ENCODE results near the gene DDX10. TPM values are rescaled to one million over a fixed set of nuclear protein-coding genes. Genes with fewer than 3 reads are reported as not detected.

Gene DDX10
- total RNA-seq, 1 donor from 2014 or later = 31.6 TPM

DNA sequence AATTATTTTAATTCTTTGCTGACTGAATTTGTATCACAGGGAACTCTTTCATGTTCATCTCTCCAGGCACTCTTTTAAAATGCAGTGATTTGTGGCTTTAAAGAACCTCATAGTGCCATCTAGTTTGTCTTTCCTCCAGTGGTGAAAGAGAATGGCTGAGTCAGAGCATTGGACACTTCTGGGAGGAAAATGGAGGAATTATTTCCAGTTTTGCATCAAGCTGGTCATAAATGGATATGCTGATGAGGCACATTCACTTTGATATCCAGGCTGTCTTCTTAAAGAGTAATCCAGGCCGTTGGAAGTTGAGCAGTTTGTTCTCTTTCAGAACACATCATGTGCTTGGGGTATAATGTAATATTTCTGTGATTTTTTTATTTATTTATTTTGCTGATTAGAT lies 273.7 kb downstream of the DDX10 start:
- ATAC-seq (no peak), DNase-seq (ENCODE audit: low spot score) (no peak)
- intact Hi-C loops (cut with DNase I) = no loop called here

- intact Hi-C loops (cut with DNase I) = no loop called here
- no peak for ATAC-seq
- no peak for DNase-seq (ENCODE audit: low spot score)
Measured at GRCh38 chr11:108939135-108939534, 274.3 kb downstream of the DDX10 start.

- intact Hi-C loops (cut with DNase I) = no loop called here
- DNase-seq (ENCODE audit: low spot score) = no peak
- no peak for ATAC-seq
Measured at GRCh38 chr11:108943853-108944252, 279.0 kb downstream of the DDX10 start.

GRCh38 chr11:108944471-108945178 lies 279.8 kb downstream of the DDX10 start:
- ATAC-seq (no peak), DNase-seq (ENCODE audit: low spot score) (no peak)
- intact Hi-C loops (cut with DNase I) = no loop called here

DNA sequence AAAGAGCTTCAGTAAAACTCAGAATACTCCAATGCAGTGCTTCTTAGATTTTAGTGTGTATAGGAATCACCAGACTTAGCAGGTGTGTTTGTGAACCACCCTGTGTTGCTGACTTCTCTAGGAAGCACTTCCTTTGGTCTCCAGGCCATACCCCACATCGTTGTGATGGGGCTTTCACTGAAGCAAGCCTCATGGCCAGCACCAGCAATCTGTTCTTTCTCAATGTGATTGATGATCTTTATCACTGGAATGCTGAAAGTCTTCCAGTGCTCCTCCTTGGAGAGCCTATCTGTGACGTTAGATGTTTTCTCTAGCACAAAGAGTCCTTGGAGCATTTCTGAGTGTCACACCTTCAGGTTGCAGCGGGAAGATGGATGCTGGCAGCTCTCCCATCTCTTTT lies 280.5 kb downstream of the DDX10 start:
- DNase-seq (ENCODE audit: low spot score) = no peak
- no peak for ATAC-seq
- intact Hi-C loops (cut with DNase I) = no loop called here

- ATAC-seq (no peak), DNase-seq (ENCODE audit: low spot score) (no peak)
- intact Hi-C loops (cut with DNase I) = no loop called here
Measured at GRCh38 chr11:108947654-108948570, 283.0 kb downstream of the DDX10 start.

DNA sequence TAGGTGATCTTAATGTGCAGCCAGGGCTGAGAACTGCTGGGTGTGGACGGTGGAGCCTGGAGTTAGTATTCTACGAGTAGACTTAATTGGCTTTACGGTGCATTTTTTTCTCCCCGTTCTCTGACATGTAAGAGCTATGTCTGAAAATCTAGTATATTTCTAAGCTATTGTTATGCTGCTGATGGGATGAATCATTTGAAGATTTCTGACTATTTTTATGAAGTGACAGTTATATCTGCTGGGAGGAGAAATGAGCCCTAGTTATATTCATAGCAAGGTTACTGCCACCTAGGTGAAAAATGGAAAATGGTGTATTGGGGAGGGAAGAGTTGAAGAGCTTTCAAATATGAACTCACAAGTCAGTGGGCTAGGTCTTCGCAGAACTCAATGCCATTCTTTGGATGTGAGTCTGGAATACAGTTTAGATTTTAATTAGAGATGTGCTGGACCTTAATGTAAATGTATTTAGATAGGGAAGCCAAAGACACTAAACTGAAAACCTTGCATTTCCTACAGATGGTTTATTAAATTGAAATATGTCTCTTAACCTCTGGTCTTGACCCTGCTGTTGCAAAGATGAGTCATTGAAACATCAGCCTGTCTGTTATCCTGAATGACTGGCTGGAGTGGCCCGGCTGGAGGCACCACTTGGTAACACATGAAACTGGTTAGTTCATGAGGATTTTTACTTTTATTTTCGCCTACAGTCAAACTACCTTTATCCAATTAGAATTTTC lies 293.7 kb downstream of the DDX10 start:
- no peak for ATAC-seq

GRCh38 chr11:108959105-108959761 lies 294.4 kb downstream of the DDX10 start:
- intact Hi-C loops (cut with DNase I) = no loop called here
- ATAC-seq (no peak), DNase-seq (ENCODE audit: low spot score) (no peak)

More for the DNA sequence above, 293.7 kb downstream of the DDX10 start:
- intact Hi-C loops (cut with DNase I) = no loop called here
- no peak for DNase-seq (ENCODE audit: low spot score)

GRCh38 chr11:108959874-108960273 lies 295.0 kb downstream of the DDX10 start:
- DNase-seq (ENCODE audit: low spot score) = no peak
- no peak for ATAC-seq
- intact Hi-C loops (cut with DNase I) = no loop called here

GRCh38 chr11:108960501-108960900 lies 295.6 kb downstream of the DDX10 start:
- DNase-seq (ENCODE audit: low spot score) = no peak
- intact Hi-C loops (cut with DNase I) = no loop called here
- ATAC-seq = no peak

DNA sequence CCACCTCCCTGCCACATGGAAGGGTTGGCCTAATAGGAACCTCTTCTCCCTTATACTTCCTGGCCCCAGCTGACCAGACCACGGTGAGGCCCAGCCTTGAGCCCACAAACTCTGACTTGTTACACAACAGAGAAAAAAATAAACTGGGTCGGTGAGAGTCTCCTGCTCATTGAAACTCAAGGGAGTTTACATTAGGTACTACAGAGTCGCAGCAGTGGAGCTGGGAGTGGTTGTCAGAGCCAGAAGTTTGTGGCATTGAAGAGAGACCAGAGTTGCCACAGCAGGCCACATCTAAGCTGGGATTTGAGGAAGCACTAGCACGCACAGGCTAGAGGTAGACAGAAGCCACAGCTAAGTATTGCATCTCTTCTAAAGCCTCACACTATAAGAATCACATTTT lies 296.2 kb downstream of the DDX10 start:
- intact Hi-C loops (cut with DNase I) = no loop called here
- DNase-seq (ENCODE audit: low spot score) = no peak
- no peak for ATAC-seq

DNA sequence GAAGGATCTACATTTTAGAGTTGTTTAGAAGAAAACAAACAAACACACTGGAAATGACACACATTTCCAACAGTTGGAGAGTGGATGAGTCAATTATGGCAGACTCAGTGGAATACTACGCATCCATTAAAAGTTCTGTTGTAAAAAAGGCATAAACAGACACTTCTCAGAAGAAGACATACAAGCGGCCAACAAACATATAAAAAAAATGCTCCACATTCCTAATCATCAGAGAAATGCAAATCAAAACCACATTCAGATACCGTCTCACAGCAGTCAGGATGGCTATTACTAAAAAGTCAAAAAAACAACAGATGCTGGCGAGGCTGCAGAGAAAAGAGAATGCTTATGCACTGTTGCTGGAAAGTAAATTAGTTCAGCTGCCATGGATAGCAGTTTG lies 298.2 kb downstream of the DDX10 start:
- intact Hi-C loops (cut with DNase I) = no loop called here
- DNase-seq (ENCODE audit: low spot score) (no peak), ATAC-seq (no peak)

DNA sequence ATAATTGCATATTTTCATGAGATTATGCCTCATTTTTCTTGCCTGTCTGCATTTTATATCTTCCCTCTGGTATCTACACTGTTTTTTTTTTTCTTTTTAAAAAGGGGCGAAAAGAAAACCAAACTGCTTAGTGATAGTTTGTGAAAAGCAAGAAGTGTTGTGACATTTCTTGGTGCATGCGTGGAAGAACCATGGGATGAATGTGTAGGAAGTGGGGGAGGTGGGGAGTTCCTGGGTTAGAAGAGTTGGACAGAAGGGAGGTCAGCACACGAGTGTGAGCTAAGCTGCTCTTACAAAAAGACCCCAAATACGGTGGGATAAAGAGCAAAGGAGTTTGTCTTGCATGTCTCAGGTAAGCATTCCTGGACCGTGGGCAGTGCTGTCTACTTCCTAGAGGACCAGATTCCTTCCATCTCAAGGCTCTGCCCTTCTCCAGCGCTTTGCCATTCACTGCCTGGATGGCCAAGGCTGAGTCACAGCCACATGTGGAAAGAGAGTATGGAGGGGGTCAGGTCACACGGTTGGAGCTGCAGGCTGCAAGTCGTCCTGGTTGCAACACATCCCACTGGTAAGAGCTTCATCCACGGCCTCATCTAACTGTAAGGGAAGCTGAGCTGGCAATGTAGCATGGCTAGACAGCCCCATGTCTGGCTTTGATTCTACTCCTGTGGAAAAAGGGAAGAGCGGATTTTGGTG lies 300.6 kb downstream of the DDX10 start:
- intact Hi-C loops (cut with DNase I) = no loop called here
- DNase-seq (ENCODE audit: low spot score) = no peak
- no peak for ATAC-seq

DNA sequence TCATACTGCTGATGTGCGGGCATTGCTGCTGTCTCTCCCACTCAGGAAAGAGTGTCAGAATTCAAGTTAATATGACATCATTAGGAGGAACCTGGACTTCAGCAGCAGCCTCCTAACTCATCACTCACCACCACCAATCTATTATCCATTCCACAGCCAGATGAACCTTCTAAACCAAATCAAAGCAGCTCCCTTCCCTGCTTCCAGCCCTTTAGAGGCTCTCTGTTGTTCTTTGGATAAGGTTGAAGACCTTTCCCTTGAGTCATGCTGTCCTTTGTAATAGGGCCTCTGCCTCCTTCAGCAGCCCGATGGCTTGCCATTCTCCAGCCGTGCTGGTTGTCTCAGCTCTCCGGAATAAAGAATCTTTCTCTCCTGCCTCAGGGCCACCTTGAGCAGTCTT lies 301.3 kb downstream of the DDX10 start:
- intact Hi-C loops (cut with DNase I) = no loop called here
- ATAC-seq = no peak
- no peak for DNase-seq (ENCODE audit: low spot score)

DNA sequence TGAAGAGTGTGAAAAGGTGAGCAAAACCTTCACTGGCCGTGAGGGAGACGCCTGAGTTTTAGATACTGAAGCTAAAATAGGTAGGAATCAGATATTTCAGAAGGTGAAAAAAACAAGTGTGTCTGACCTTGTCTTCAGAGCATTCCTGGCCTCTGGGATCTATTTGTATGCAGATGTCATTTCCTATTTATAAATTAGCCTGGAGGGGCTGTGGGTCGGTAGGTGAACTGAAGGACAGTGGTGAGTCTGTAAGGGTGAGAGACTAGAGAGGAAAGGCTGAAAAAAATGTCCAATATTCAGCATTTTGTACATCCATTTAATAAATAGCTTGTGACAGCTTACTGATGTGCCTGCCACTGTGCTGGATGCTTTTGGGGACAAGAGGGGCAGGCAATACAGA lies 302.1 kb downstream of the DDX10 start:
- DNase-seq (ENCODE audit: low spot score) (no peak), ATAC-seq (no peak)
- intact Hi-C loops (cut with DNase I) = no loop called here

DNA sequence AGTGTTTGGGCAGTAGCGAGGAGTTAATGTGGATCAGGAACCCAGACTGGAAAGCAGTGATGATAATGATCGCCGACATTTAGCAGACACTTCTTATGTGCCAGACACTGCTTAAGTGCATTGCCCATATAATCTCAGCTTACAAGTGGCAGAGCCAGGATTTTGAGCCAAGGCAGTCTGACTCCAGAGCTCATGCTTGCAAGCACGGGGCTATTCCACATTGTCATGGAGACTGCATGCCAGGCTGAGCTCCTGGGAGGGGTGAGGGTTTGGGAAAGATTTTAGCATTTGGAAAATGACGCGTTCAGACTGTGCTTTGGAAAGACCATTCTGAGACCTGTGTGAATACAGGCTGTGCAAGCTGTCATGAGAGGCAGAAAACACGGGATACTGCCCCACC lies 302.7 kb downstream of the DDX10 start:
- DNase-seq (ENCODE audit: low spot score) (no peak), ATAC-seq (no peak)
- intact Hi-C loops (cut with DNase I) = no loop called here

DNA sequence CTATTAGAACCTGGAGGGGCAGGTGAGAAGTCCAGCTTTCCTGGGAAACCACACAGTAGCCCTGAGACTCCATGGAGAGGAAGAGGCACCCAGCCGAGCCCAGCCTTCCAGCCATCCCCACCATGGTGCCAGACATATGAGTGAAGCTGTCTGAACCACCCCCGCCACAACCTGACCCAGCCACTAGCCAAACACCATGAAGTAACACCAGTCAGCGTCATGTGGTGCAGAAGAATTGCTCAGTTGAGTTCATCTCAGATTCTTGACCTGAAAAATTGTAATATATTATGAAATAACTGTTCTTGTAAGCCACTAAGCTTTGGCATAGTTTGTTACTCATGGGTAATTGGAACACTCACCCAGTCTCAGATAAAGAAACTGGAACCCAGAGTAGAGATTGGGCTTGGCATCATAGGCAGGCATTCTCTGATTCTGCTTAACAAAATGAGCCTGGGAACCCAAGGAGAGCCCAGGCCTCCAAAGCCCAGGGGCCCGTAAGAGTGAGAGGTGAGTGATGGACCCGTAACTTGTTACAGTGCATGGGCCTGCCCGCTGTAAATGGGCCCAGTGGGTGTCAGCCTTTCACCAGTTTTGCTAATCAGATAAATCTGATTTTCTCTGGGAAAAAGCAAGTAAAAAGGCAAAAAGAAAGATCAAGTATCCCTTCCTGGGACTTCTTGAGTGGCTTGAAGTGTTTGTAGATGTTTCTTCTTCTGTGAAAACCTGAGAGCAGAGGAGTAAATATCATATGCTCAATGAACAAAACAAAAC lies 305.5 kb downstream of the DDX10 start:
- DNase-seq (ENCODE audit: low spot score) (no peak), ATAC-seq (no peak)
- intact Hi-C loops (cut with DNase I) = no loop called here

Data from sciatic nerve (tissue), 2 donors.